AG04450 (cell line): ENCODE results near the gene MAPK11. TPM values are rescaled to one million over a fixed set of nuclear protein-coding genes. Genes with fewer than 3 reads are reported as not detected.

Experiments used
- CTCF ChIA-PET: fragments of 300-600, 350-600 bp; formaldehyde crosslinking; extraction: SDS; loops from one replicate; lab custom pipeline; 2022; ENCODE audit warnings: antibody characterized with exemption, inconsistent platforms; lab: Charles Lee
- POLR2A ChIA-PET: fragments of 350-600 bp; formaldehyde crosslinking; extraction: SDS; loops from one replicate; lab custom pipeline; 2021; ENCODE audit warnings: antibody characterized with exemption, inconsistent platforms; lab: Yijun Ruan, JAX
- DNase-seq: peaks from one replicate; pipeline ENCODE4 v3.0.0-alpha.2; 2011; ENCODE audit warnings: low read depth, low spot score
- H3K27ac ChIP-seq: one replicate; pipeline ENCODE4 v1.5.1; 2012; ENCODE audit warnings: low read depth, low read length, control low read depth
- H3K27me3 ChIP-seq: one replicate; pipeline ENCODE4 v1.6.0; 2012; ENCODE audit warnings: low read length; ENCODE audit not compliant: control insufficient read depth, insufficient read depth
- H3K4me3 ChIP-seq: 2 replicates; pipeline ENCODE4 v1.5.1; 2011; ENCODE audit warnings: mild to moderate bottlenecking, low read depth, low read length, control low read depth
- H3K9me3 ChIP-seq: 2 replicates; pipeline ENCODE4 v1.5.1; 2012; ENCODE audit warnings: low read length; ENCODE audit not compliant: control insufficient read depth, insufficient read depth
- CTCF ChIP-seq: IDR thresholded peaks from 2 replicates; pipeline ENCODE4 v1.5.1; 2011; ENCODE audit warnings: low read depth, low read length, control low read depth, inconsistent platforms
- polyA plus RNA-seq: library from polyadenylated mRNA; depleted of rRNA; stranded (reverse); fragments of >200 nt; gene quantifications from 2 replicates; pipeline ENCODE4 v1.2.3, GENCODE V29; 2011

The MAPK11 gene
- polyA plus RNA-seq, 1 experiment, result 6.7 TPM

- no peak for DNase-seq
- H3K27me3 ChIP-seq, result no peaks in the 10 kb centered on the region
- peak overlapping the region; percentile 75 for H3K4me3 ChIP-seq
- H3K27ac ChIP-seq, result peak overlapping the region; percentile 57
- no peaks in the 10 kb centered on the region; the same call in 1 of the 2 replicates for H3K9me3 ChIP-seq
- ChIA-PET POLR2A (interaction anchor here (0.6 to 1.9 kb wide), 2 partner anchors 10 to 35 kb away, joined by 3 to 8 read pairs; partner anchors contain the start of gene HDAC10), CTCF (interaction anchor here (1.0 to 1.3 kb wide), 2 partner anchors 10 to 67 kb away, joined by 3 to 4 read pairs; partner anchors contain the start of gene HDAC10)
- no peak for TF ChIP-seq CTCF
Measured at GRCh38 chr22:50260801-50261614, 9.2 kb downstream of the MAPK11 start.

- H3K27ac ChIP-seq, result peak overlapping the region; percentile 57
- CTCF ChIA-PET, result interaction anchor here (1.3 kb wide), 1 partner anchor 9 kb away, joined by 4 read pairs; the partner anchor contains the start of gene HDAC10
- no peak for DNase-seq
Measured at GRCh38 chr22:50260434-50260800, 9.8 kb downstream of the MAPK11 start.

GRCh38 chr22:50259302-50259701 is 10.9 kb downstream of the MAPK11 start:
- Histone ChIP-seq H3K4me3 (no peak overlapping the region), H3K27ac (no peak overlapping the region), H3K27me3 (no peaks in the 10 kb centered on the region), H3K9me3 (no peaks in the 10 kb centered on the region; the same call in 1 of the 2 replicates)
- no peak for DNase-seq
- POLR2A ChIA-PET, result interaction anchor here (0.5 kb wide), 1 partner anchor 18 kb away, joined by 3 read pairs; no protein-coding TSS in a partner anchor
- CTCF ChIA-PET, result interaction anchor here (1.1 kb wide), 1 partner anchor 82 kb away, joined by 4 read pairs; no protein-coding TSS in a partner anchor
- no peak for TF ChIP-seq CTCF

More at GRCh38 chr22:50260434-50260800, 9.8 kb downstream of the MAPK11 start:
- H3K4me3 ChIP-seq, result peak overlapping the region; percentile 75
- POLR2A ChIA-PET, result interaction anchor here (1.9 kb wide), 1 partner anchor 10 kb away, joined by 8 read pairs; the partner anchor contains the start of gene HDAC10
- TF ChIP-seq CTCF, result no peak
- H3K9me3 ChIP-seq, result no peaks in the 10 kb centered on the region; the same call in 1 of the 2 replicates
- no peaks in the 10 kb centered on the region for H3K27me3 ChIP-seq

- no peak for TF ChIP-seq CTCF
- Histone ChIP-seq H3K27me3 (no peaks in the 10 kb centered on the region), H3K9me3 (no peaks in the 10 kb centered on the region; the same call in 1 of the 2 replicates), H3K4me3 (no peak overlapping the region), H3K27ac (no peak overlapping the region)
- no peak for DNase-seq
- CTCF ChIA-PET, result interaction anchor here (0.8 to 1.1 kb wide), 2 partner anchors 83 kb away, joined by 3 to 4 read pairs; no protein-coding TSS in a partner anchor
- POLR2A ChIA-PET, result no interaction called here
Measured at GRCh38 chr22:50258361-50259292, 11.6 kb downstream of the MAPK11 start.
